Measurements from ENCODE around the gene IKBKG.
"Not testable (repeated sequence)": the region's sequence is repeated elsewhere in the genome, so short reads cannot be mapped to it uniquely, and the experiment has no call there.

IKBKG gene

GRCh38 chrX:154558896-154559295 lies 11.5 kb downstream of the IKBKG start:
- not testable (repeated sequence) for DNase-seq (ENCODE audit: low spot score)

GRCh38 chrX:154560326-154560725 lies 12.9 kb downstream of the IKBKG start:
- DNase-seq (ENCODE audit: low spot score) = not testable (repeated sequence)

- not testable (repeated sequence) for DNase-seq (ENCODE audit: low spot score)
Observed at GRCh38 chrX:154562295-154562694, 14.9 kb downstream of the IKBKG start.

- DNase-seq (ENCODE audit: low spot score) = not testable (repeated sequence)
Observed at GRCh38 chrX:154570361-154570760, 22.9 kb downstream of the IKBKG start.

GRCh38 chrX:154573061-154573460 lies 25.6 kb downstream of the IKBKG start:
- DNase-seq (ENCODE audit: low spot score) = not testable (repeated sequence)

GRCh38 chrX:154575076-154575475 lies 27.7 kb downstream of the IKBKG start:
- DNase-seq (ENCODE audit: low spot score) = not testable (repeated sequence)

- DNase-seq (ENCODE audit: low spot score) = not testable (repeated sequence)
Observed at GRCh38 chrX:154582994-154583393, 35.6 kb downstream of the IKBKG start.

GRCh38 chrX:154584585-154585183 lies 37.3 kb downstream of the IKBKG start, which contains the start of gene CTAG1A:
Gene CTAG1A, plus strand, starts transcription at chrX:154585133. Its CDS starts 74 bp downstream, at chrX:154585207.
- not testable (repeated sequence) for DNase-seq (ENCODE audit: low spot score)

- not testable (repeated sequence) for DNase-seq (ENCODE audit: low spot score)
Observed at GRCh38 chrX:154590415-154590814, 43.0 kb downstream of the IKBKG start.

GRCh38 chrX:154592505-154592904 lies 45.1 kb downstream of the IKBKG start:
- no peak for DNase-seq (ENCODE audit: low spot score)

GRCh38 chrX:154593201-154593600 lies 45.8 kb downstream of the IKBKG start:
- DNase-seq (ENCODE audit: low spot score) = no peak

- DNase-seq (ENCODE audit: low spot score) = no peak
Observed at GRCh38 chrX:154594491-154594890, 47.1 kb downstream of the IKBKG start.

GRCh38 chrX:154595559-154596249 lies 48.3 kb downstream of the IKBKG start:
- DNase-seq (ENCODE audit: low spot score) = no peak

- DNase-seq (ENCODE audit: low spot score) = no peak
Observed at GRCh38 chrX:154596290-154596929, 49.0 kb downstream of the IKBKG start.

- no peak for DNase-seq (ENCODE audit: low spot score)
Observed at GRCh38 chrX:154597221-154597620, 49.8 kb downstream of the IKBKG start.

GRCh38 chrX:154598656-154599055 lies 51.2 kb downstream of the IKBKG start:
- no peak for DNase-seq (ENCODE audit: low spot score)

- no peak for DNase-seq (ENCODE audit: low spot score)
Observed at GRCh38 chrX:154599531-154599930, 52.1 kb downstream of the IKBKG start.

- no peak for DNase-seq (ENCODE audit: low spot score)
Observed at GRCh38 chrX:154600759-154601374, 53.4 kb downstream of the IKBKG start.

GRCh38 chrX:154602226-154602625 lies 54.8 kb downstream of the IKBKG start:
- DNase-seq (ENCODE audit: low spot score) = no peak

- no peak for DNase-seq (ENCODE audit: low spot score)
Observed at GRCh38 chrX:154602766-154603437, 55.5 kb downstream of the IKBKG start.

- no peak for DNase-seq (ENCODE audit: low spot score)
Observed at GRCh38 chrX:154603438-154604430, 56.3 kb downstream of the IKBKG start.
